ENCODE measurements around the gene CNNM4. TPM values are rescaled to one million over a fixed set of nuclear protein-coding genes. Genes with fewer than 3 reads are reported as not detected.

CNNM4 gene
- 10.8 and 15.8 TPM in 2 replicates for total RNA-seq (2014; rRNA removed; shearing (Covaris generic))

GRCh38 chr2:96760036-96760985, at the start of gene CNNM4:
CNNM4 (plus strand) TSS chr2:96760902; CDS start chr2:96761000, 98 bp downstream.
- DNase-seq = peak; percentile 98
- H3K4me3 ChIP-seq (ENCODE audit: insufficient read depth, low read depth, low read length) = peak within 1 kb of the TSS; percentile 69
- H3K36me3 ChIP-seq (replicated peaks; ENCODE audit: control insufficient read depth, insufficient read depth, low read length) = no peaks in the 10 kb centered on the region
- peaks cover 4% of the 10 kb centered on the region for H3K27me3 ChIP-seq (ENCODE audit: control insufficient read depth, insufficient read depth, low read length)

- Histone ChIP-seq H3K27me3 (ENCODE audit: control insufficient read depth, insufficient read depth, low read length) (no peaks in the 10 kb centered on the region), H3K4me3 (ENCODE audit: insufficient read depth, low read depth, low read length) (no peak overlapping the region), H3K36me3 (replicated peaks; ENCODE audit: control insufficient read depth, insufficient read depth, low read length) (peaks cover 21% of the 10 kb centered on the region)
- DNase-seq = no peak
Measured at GRCh38 chr2:96710985-96711384, 49.7 kb upstream of the CNNM4 start.

DNA sequence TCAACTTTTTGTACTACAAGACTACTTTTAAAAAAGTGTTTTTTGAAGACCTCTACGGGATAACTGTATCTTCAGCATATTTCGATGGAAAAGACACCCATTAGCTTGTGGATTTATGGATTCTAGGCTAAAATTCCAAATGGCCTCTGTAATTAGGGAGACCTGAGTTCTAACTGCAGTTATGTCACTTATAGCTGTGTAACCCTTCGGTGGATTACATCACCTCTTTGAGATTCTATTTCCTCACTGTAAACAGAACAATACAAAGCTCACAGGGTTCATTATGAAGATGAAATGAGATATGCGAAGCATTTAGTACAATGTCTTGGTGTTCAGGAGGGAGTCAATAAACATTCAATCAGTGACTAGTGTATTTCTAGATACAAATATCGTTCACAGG, 45.0 kb upstream of the CNNM4 start:
- no peak overlapping the region for H3K4me3 ChIP-seq (ENCODE audit: insufficient read depth, low read depth, low read length)
- H3K36me3 ChIP-seq (replicated peaks; ENCODE audit: control insufficient read depth, insufficient read depth, low read length) = peaks cover 10% of the 10 kb centered on the region
- no peaks in the 10 kb centered on the region for H3K27me3 ChIP-seq (ENCODE audit: control insufficient read depth, insufficient read depth, low read length)
- DNase-seq = no peak

DNA sequence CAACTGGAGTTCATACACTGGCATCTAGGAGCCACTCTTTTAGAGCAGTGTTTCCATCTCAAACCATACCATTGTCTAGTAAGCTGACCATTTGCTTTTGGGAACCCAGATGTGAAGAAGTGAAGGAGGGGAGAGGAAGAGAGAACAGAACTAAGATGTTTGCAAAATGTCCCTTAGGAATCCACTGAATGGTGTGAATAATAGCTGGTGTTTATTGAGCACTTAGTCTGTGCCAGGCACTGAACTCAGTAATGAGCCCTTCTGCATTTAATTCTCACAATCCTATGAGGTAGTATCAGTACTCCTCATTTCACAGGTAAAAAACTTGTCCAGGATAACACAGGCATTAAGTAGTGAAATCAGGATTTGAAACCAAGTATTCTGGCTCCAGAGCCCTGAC, 44.3 kb upstream of the CNNM4 start:
- Histone ChIP-seq H3K4me3 (ENCODE audit: insufficient read depth, low read depth, low read length) (no peak overlapping the region), H3K27me3 (ENCODE audit: control insufficient read depth, insufficient read depth, low read length) (no peaks in the 10 kb centered on the region), H3K36me3 (replicated peaks; ENCODE audit: control insufficient read depth, insufficient read depth, low read length) (peaks cover 3% of the 10 kb centered on the region)
- no peak for DNase-seq

DNA sequence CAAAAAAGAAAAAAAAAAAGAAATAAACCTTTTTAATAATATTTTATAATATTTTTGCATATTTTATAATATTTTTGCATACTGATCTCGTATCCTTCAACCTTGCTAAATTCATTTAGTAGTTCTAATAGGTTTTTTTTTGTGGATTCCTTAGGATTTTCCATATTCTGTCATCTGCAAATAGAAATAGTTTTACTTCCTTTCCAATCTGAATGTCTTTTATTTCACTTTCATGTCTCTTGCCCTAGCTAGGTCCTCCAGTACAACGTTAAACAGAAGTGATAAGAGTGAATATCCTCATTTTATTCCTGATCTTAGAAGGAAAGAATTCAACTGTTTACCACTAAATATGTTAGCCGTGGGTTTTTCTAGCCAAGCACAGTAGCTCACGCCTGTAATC, 34.6 kb upstream of the CNNM4 start:
- Histone ChIP-seq H3K36me3 (replicated peaks; ENCODE audit: control insufficient read depth, insufficient read depth, low read length) (peaks cover 6% of the 10 kb centered on the region), H3K4me3 (ENCODE audit: insufficient read depth, low read depth, low read length) (no peak overlapping the region), H3K27me3 (ENCODE audit: control insufficient read depth, insufficient read depth, low read length) (no peaks in the 10 kb centered on the region)
- no peak for DNase-seq

DNA sequence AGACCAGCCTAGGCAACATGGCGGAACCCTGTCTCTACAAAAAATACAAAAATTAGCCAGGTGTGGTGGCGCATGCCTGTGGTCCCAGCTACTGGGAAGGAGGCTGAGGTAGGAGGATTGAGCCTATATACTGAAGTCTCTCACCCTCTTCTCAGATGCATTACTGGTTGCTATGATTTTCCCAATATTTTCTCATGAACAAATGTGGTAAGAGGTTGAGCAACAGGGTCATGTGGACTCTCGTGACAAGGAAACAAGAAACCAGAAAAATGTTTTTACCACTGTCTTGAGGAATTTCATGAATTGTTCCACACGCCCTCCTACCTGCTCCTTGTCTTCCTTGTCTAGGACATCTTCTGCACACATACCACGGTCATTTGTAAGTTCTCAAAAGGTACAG, 33.3 kb upstream of the CNNM4 start:
- H3K36me3 ChIP-seq (replicated peaks; ENCODE audit: control insufficient read depth, insufficient read depth, low read length) = peaks cover 8% of the 10 kb centered on the region
- no peaks in the 10 kb centered on the region for H3K27me3 ChIP-seq (ENCODE audit: control insufficient read depth, insufficient read depth, low read length)
- no peak for DNase-seq
- H3K4me3 ChIP-seq (ENCODE audit: insufficient read depth, low read depth, low read length) = no peak overlapping the region

DNA sequence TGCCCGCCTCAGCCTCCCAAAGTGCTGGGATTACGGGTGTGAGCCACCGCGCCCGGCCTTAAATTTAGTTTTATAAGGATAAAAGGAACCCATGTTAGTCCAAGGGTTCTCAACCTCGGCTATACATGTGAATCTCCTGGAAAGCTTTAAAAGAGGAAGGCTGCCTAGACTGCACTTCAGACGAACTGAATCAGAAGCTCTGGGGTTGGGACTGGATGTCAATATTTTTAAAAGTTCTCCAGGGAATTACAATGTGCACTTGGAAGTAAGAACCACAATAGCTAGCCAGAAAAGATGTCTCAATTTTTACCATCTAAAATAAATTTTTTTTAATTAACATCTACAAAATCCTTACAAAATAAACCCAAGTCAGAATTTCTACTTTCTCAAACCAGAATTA, 31.0 kb upstream of the CNNM4 start:
- H3K27me3 ChIP-seq (ENCODE audit: control insufficient read depth, insufficient read depth, low read length) = no peaks in the 10 kb centered on the region
- no peak overlapping the region for H3K4me3 ChIP-seq (ENCODE audit: insufficient read depth, low read depth, low read length)
- DNase-seq = no peak
- H3K36me3 ChIP-seq (replicated peaks; ENCODE audit: control insufficient read depth, insufficient read depth, low read length) = peaks cover 15% of the 10 kb centered on the region

DNA sequence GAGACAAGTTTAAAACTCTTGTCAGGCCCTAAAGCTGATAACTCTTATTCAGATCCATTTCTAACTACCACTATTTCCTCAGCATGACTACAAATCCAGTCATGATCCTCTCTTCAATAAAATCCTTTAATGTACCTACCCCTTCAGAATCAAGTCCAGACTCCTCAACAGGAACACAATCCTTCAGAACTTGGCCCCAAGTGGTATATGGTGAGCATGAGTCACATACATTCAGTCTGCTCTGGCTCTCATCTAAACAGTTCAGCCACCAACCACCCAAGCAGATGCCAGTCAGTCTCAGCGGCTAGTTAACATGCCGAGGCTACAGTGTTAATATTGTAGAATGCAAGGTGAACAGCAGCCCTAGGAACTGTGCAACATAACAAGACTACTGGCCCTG, 30.5 kb upstream of the CNNM4 start:
- H3K4me3 ChIP-seq (ENCODE audit: insufficient read depth, low read depth, low read length) = no peak overlapping the region
- DNase-seq = no peak
- no peaks in the 10 kb centered on the region for H3K27me3 ChIP-seq (ENCODE audit: control insufficient read depth, insufficient read depth, low read length)
- H3K36me3 ChIP-seq (replicated peaks; ENCODE audit: control insufficient read depth, insufficient read depth, low read length) = peaks cover 15% of the 10 kb centered on the region

- Histone ChIP-seq H3K27me3 (ENCODE audit: control insufficient read depth, insufficient read depth, low read length) (no peaks in the 10 kb centered on the region), H3K4me3 (ENCODE audit: insufficient read depth, low read depth, low read length) (no peak overlapping the region), H3K36me3 (replicated peaks; ENCODE audit: control insufficient read depth, insufficient read depth, low read length) (peaks cover 18% of the 10 kb centered on the region)
- no peak for DNase-seq
Measured at GRCh38 chr2:96733931-96734330, 26.8 kb upstream of the CNNM4 start.

DNA sequence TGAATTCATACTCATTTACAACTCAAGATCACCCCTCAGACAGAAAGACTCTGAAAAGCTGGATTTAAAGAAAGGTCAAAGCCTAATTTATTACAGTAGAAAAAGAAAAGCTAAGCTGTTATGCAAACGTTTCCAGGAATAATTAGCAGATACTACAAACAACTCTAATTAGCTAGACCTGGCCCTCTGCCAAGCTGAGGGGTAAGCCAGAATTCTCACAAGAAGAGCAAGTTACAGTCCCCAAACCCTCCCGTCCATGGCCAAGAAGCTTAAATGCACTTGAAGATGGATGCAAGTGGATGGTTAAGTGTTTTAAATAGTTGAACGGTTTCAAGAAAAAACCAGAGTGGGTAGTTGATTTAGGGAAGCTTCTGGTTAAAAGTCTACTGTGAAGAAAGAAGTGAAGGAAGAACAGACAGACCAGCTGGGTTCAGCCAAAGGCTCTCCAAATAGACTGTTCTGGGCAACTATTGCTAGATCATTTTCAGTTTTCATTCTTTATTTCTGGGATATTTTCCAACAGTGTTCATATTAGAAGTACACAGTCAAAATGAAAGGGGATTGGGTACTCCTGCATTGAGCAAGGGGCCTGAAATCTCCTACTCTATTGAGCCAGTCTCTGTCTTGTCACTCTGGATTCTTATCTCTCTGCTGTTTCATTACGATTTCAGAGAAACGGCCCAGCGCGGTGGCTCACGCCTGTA, 25.7 kb upstream of the CNNM4 start:
- Histone ChIP-seq H3K27me3 (ENCODE audit: control insufficient read depth, insufficient read depth, low read length) (no peaks in the 10 kb centered on the region), H3K4me3 (ENCODE audit: insufficient read depth, low read depth, low read length) (no peak overlapping the region), H3K36me3 (replicated peaks; ENCODE audit: control insufficient read depth, insufficient read depth, low read length) (peaks cover 18% of the 10 kb centered on the region)
- DNase-seq = no peak

GRCh38 chr2:96737251-96737650, 23.5 kb upstream of the CNNM4 start:
- H3K27me3 ChIP-seq (ENCODE audit: control insufficient read depth, insufficient read depth, low read length) = no peaks in the 10 kb centered on the region
- H3K36me3 ChIP-seq (replicated peaks; ENCODE audit: control insufficient read depth, insufficient read depth, low read length) = peaks cover 10% of the 10 kb centered on the region
- DNase-seq = no peak
- H3K4me3 ChIP-seq (ENCODE audit: insufficient read depth, low read depth, low read length) = no peak overlapping the region

- H3K27me3 ChIP-seq (ENCODE audit: control insufficient read depth, insufficient read depth, low read length) = no peaks in the 10 kb centered on the region
- no peak for DNase-seq
- H3K4me3 ChIP-seq (ENCODE audit: insufficient read depth, low read depth, low read length) = no peak overlapping the region
- peaks cover 10% of the 10 kb centered on the region for H3K36me3 ChIP-seq (replicated peaks; ENCODE audit: control insufficient read depth, insufficient read depth, low read length)
Measured at GRCh38 chr2:96737831-96738230, 22.9 kb upstream of the CNNM4 start.

DNA sequence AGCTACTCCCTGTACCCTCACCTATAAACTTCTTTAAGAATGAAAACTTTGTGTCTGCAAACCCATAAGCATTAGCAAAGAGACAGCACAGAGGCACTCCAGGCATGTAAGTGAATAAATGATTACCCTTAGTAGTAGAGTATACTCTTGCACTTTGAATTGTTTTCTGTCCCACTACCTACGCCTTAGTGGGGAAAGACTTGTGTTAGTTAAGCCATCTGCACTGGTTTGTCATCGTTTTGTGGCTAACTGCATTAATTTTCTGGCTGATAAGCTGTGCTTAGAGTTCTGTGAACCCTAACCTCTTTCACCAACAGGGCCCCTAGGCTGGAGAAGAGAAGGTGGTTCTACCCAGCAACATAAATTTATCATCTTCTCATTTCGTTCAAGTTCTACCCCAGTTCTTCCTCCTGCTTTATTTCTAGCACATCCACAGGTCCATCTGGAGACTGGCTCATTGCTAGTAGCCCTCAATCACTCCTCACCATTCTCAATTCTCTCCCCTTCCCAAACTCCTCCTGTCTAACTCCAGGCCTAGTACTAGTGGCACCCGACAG, 21.5 kb upstream of the CNNM4 start:
- no peak for DNase-seq
- Histone ChIP-seq H3K27me3 (ENCODE audit: control insufficient read depth, insufficient read depth, low read length) (no peaks in the 10 kb centered on the region), H3K4me3 (ENCODE audit: insufficient read depth, low read depth, low read length) (peak overlapping the region; percentile 72)

DNA sequence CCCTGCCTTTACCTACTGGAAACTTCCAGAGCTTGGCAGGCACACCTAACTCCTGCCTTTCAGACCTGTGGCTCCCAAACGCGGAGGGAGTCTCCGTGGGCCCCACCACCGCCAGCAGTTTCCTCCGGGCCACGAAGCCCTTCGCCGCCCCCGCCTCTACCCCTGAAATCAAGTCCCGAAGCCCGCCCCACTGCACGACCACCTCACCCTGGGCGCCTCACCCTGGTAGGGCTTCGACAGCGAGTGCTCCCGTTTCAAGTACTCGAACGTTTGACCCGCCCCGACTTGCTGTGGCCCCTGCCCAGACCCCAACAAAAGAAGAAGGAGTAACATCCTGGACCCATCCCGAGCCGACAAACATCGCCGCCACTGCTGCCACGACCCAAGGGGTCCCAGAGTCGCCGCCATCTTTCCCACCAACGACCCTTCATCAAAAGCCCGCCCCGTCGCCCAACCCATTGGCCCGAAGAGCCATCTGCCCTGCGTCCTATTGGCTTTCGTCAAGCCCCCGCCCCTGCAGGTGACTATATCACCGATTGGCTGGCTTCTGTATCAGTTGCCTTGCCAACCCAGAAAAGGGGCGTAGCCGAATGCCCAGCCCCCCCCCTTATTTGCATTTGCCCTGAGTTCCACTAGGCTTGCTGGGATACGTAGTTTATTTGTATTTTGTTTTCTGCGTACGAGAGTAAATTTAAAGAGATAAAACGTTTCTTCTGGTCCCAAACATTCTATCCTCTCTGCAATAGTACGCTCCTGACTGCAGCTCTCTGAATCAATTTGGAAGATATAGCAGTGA, 20.9 kb upstream of the CNNM4 start, which contains the start of gene LMAN2L:
Gene LMAN2L, minus strand, starts transcription at position 432 of the 796 bp plus-strand sequence. Its CDS starts 24 bp downstream, at position 408.
- peak; percentile 96 for DNase-seq
- Histone ChIP-seq H3K27me3 (ENCODE audit: control insufficient read depth, insufficient read depth, low read length) (no peaks in the 10 kb centered on the region), H3K36me3 (replicated peaks; ENCODE audit: control insufficient read depth, insufficient read depth, low read length) (peaks cover 3% of the 10 kb centered on the region), H3K4me3 (ENCODE audit: insufficient read depth, low read depth, low read length) (peak within 1 kb of the TSS; percentile 72)

More for the DNA sequence above, 21.5 kb upstream of the CNNM4 start:
- peaks cover 6% of the 10 kb centered on the region for H3K36me3 ChIP-seq (replicated peaks; ENCODE audit: control insufficient read depth, insufficient read depth, low read length)
